HL-60/S4 (cell line): Measurements from ENCODE around the gene ALG10B.
"Not testable (repeated sequence)": the region's sequence is repeated elsewhere in the genome, so short reads cannot be mapped to it uniquely, and the experiment has no call there.

ENCODE experiments used
- in situ Hi-C: fragments of 300-500 bp; cut with MboI; formaldehyde crosslinking; loops from 2 replicates; pipeline ENCODE4 v1.14.3; 2022; ENCODE audit warnings: low sequenced_read_pairs

ALG10B gene

GRCh38 chr12:38316391-38317129 lies at the start of gene ALG10B:
Gene ALG10B, plus strand, starts transcription at chr12:38316774. Its CDS starts 120 bp downstream, at chr12:38316894.
- in situ Hi-C loops, result loop anchor here (10.0 kb wide), 1 partner anchor 182 kb away; no protein-coding TSS in a partner anchor

GRCh38 chr12:38268612-38269011 lies 48.0 kb upstream of the ALG10B start:
- in situ Hi-C loops, result no loop called here

- in situ Hi-C loops, result no loop called here
Measured at GRCh38 chr12:38269897-38270296, 46.7 kb upstream of the ALG10B start.

GRCh38 chr12:38279756-38280155 lies 36.8 kb upstream of the ALG10B start:
- in situ Hi-C loops, result no loop called here

GRCh38 chr12:38282886-38283285 lies 33.7 kb upstream of the ALG10B start:
- in situ Hi-C loops, result no loop called here

- in situ Hi-C loops, result no loop called here
Measured at GRCh38 chr12:38289396-38289795, 27.2 kb upstream of the ALG10B start.

- in situ Hi-C loops, result no loop called here
Measured at GRCh38 chr12:38291160-38291559, 25.4 kb upstream of the ALG10B start.

- in situ Hi-C loops, result not testable (repeated sequence)
Measured at GRCh38 chr12:38302972-38303371, 13.6 kb upstream of the ALG10B start.

GRCh38 chr12:38321966-38322365 lies 5.4 kb downstream of the ALG10B start:
- in situ Hi-C loops, result not testable (repeated sequence)

- in situ Hi-C loops, result loop anchor here (25.0 kb wide), 1 partner anchor 787 kb away; no protein-coding TSS in a partner anchor
Measured at GRCh38 chr12:38324912-38325311, 8.3 kb downstream of the ALG10B start.

- in situ Hi-C loops, result loop anchor here (25.0 kb wide), 1 partner anchor 785 kb away; no protein-coding TSS in a partner anchor
Measured at GRCh38 chr12:38327356-38327755, 10.8 kb downstream of the ALG10B start.

- in situ Hi-C loops, result loop anchor here (25.0 kb wide), 1 partner anchor 784 kb away; no protein-coding TSS in a partner anchor
Measured at GRCh38 chr12:38328306-38328895, 11.8 kb downstream of the ALG10B start.

GRCh38 chr12:38330414-38330813 lies 13.8 kb downstream of the ALG10B start:
- in situ Hi-C loops, result loop anchor here (25.0 kb wide), 1 partner anchor 782 kb away; no protein-coding TSS in a partner anchor

- in situ Hi-C loops, result loop anchor here (25.0 kb wide), 1 partner anchor 779 kb away; no protein-coding TSS in a partner anchor
Measured at GRCh38 chr12:38332814-38333213, 16.2 kb downstream of the ALG10B start.

- in situ Hi-C loops, result loop anchor here (25.0 kb wide), 1 partner anchor 770 kb away; no protein-coding TSS in a partner anchor
Measured at GRCh38 chr12:38342444-38342843, 25.9 kb downstream of the ALG10B start.

- in situ Hi-C loops, result loop anchor here (25.0 kb wide), 1 partner anchor 769 kb away; no protein-coding TSS in a partner anchor
Measured at GRCh38 chr12:38343256-38343655, 26.7 kb downstream of the ALG10B start.

GRCh38 chr12:38343916-38344315 lies 27.3 kb downstream of the ALG10B start:
- in situ Hi-C loops, result loop anchor here (25.0 kb wide), 1 partner anchor 768 kb away; no protein-coding TSS in a partner anchor

- in situ Hi-C loops, result no loop called here
Measured at GRCh38 chr12:38350342-38351174, 34.0 kb downstream of the ALG10B start.

GRCh38 chr12:38351175-38351508 lies 34.6 kb downstream of the ALG10B start:
- in situ Hi-C loops, result not testable (repeated sequence)

- in situ Hi-C loops, result no loop called here
Measured at GRCh38 chr12:38367506-38367905, 50.9 kb downstream of the ALG10B start.

GRCh38 chr12:38370311-38370710 lies 53.7 kb downstream of the ALG10B start:
- in situ Hi-C loops, result no loop called here
